ENCODE results near the gene SPATA46. TPM values are rescaled to one million over a fixed set of nuclear protein-coding genes. Genes with fewer than 3 reads are reported as not detected.
A peak's percentile ranks its signal among the peaks of the same experiment; 100 is the strongest.
"Not testable (repeated sequence)": the region's sequence is repeated elsewhere in the genome, so short reads cannot be mapped to it uniquely, and the experiment has no call there.

The SPATA46 gene
- total RNA-seq, 1 donor from 2014 or later: not detected

DNA sequence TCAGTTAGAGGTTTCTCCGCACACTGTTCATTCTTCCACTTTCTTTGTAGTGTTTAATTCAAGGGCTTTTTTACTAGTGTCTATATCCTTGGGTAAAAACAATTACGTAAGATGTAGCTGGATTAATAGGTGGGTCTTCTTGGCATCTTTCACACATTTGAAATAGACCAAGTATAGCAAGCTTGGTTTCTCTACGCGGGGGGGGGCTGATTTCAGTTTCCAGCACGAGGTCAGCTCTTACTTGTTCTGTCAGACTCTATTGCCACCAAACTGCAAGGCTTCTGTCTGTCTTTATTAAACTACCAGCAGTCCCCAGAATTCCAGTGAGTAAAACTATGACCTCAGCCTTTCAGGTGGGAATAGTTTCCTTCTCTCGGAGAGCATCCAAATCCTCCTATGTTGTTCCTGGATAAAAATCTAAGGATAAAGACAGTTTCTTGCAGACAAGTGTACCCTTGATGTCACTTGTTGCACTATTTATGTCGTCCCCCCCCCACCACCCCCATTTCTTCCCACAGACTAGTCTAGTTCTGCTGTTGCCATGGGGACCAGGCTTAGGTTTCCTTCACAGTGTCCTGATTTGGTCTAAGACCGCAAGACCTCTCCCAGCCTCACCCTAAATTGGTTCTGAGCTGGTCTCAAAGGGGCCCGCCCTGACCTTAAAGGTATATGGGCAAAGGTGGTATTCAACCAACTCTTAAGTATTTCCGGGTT, 17.0 kb downstream of the SPATA46 start:
- no peaks in the 10 kb centered on the region for H3K27me3 Mint-ChIP-seq (ENCODE audit: low read depth)
- no peak overlapping the region for H3K27ac Mint-ChIP-seq (ENCODE audit: unreplicated experiment)
- peaks cover 17% of the 10 kb centered on the region for H3K36me3 Mint-ChIP-seq (ENCODE audit: low read depth)

DNA sequence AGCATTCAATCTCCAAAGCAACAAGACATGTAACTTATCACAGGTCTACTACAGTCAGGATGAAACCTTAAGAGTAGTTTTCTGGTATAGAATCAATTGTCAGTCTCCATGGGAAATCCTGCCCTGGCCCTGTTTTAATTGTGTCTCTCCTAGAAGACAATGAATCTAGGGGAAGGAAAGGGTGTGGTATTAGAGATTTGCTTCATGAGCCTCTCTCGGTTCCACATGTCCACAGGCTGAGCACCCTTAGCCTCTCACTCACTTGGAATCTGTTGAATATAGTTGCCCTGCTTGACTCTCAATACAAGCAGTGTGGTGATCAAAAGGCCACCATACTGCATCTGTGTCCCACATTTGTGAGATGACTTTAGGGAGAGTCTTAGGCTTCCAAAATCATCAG, 17.7 kb downstream of the SPATA46 start:
- Mint-ChIP-seq H3K27ac (ENCODE audit: unreplicated experiment) (no peak overlapping the region), H3K4me3 (ENCODE audit: unreplicated experiment) (no peak overlapping the region), H3K9me3 (ENCODE audit: low read depth) (no peaks in the 10 kb centered on the region), H3K36me3 (ENCODE audit: low read depth) (peaks cover 17% of the 10 kb centered on the region), H3K4me1 (ENCODE audit: low read depth) (peaks cover 7% of the 10 kb centered on the region), H3K27me3 (ENCODE audit: low read depth) (no peaks in the 10 kb centered on the region)
- TF ChIP-seq, protein P1, sequence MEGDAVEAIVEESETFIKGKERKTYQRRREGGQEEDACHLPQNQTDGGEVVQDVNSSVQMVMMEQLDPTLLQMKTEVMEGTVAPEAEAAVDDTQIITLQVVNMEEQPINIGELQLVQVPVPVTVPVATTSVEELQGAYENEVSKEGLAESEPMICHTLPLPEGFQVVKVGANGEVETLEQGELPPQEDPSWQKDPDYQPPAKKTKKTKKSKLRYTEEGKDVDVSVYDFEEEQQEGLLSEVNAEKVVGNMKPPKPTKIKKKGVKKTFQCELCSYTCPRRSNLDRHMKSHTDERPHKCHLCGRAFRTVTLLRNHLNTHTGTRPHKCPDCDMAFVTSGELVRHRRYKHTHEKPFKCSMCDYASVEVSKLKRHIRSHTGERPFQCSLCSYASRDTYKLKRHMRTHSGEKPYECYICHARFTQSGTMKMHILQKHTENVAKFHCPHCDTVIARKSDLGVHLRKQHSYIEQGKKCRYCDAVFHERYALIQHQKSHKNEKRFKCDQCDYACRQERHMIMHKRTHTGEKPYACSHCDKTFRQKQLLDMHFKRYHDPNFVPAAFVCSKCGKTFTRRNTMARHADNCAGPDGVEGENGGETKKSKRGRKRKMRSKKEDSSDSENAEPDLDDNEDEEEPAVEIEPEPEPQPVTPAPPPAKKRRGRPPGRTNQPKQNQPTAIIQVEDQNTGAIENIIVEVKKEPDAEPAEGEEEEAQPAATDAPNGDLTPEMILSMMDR (IDR thresholded peaks at IDR 0.05): no peak
- no peak for DNase-seq (ENCODE audit: low spot score)

More for the DNA sequence above, 17.0 kb downstream of the SPATA46 start:
- H3K4me3 Mint-ChIP-seq (ENCODE audit: unreplicated experiment): no peak overlapping the region
- H3K9me3 Mint-ChIP-seq (ENCODE audit: low read depth): no peaks in the 10 kb centered on the region
- TF ChIP-seq, protein P1 (IDR thresholded peaks at IDR 0.05): no peak
- H3K4me1 Mint-ChIP-seq (ENCODE audit: low read depth): peaks cover 12% of the 10 kb centered on the region
- no peak for DNase-seq (ENCODE audit: low spot score)

DNA sequence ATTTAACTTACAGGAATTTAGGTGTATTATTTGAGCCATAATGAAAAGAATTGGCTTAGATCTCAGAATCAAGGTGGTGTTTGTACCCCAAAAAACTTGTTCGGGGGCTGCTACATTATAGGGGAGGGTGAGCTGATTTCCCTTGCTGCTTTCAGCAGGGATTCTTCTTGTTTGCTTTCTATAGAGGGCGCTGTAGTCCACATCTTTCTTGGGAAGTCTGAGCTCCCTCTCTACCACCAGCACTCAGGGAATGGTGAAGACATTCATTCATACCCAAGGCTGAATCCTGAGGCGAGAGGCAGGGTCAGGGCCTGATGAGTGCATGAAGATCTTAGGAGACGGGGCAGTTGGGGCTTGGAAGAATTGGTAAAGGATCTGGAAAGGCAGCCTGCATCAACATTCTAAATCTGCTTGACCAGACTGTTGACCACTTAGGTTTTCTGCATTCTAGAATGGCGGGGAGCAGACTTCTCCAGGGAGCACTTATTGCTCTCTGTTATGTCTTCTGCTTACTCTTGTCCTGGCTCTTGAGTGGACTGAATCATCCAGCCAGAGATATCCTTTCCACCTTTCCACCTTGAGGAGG, 18.9 kb downstream of the SPATA46 start:
- Mint-ChIP-seq H3K9me3 (ENCODE audit: low read depth) (no peaks in the 10 kb centered on the region), H3K4me1 (ENCODE audit: low read depth) (peaks cover 7% of the 10 kb centered on the region), H3K4me3 (ENCODE audit: unreplicated experiment) (no peak overlapping the region), H3K36me3 (ENCODE audit: low read depth) (peaks cover 17% of the 10 kb centered on the region), H3K27ac (ENCODE audit: unreplicated experiment) (no peak overlapping the region), H3K27me3 (ENCODE audit: low read depth) (no peaks in the 10 kb centered on the region)
- TF ChIP-seq, protein P1 (IDR thresholded peaks at IDR 0.05): peak; percentile 64
- DNase-seq (ENCODE audit: low spot score): no peak

DNA sequence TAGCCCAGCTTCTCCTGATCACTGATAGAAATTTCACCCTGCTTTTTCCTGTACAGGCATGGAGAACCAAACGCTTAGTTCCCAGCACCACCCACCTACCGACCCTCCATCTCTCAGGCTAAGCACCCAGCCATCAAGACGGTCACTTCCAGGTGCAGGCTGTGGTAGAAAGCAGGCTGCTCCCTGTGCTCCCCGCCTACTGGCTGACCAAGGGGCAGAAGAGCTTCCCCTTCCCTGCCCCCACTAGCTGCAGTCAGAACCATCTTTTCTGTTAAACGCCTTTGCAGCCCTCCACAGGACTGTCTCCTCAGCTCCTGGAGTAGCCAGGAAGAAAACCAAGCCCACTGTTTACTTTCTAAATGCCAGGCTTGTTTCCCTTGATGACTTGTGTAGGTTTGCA, 23.0 kb downstream of the SPATA46 start:
- no peaks in the 10 kb centered on the region for H3K9me3 Mint-ChIP-seq (ENCODE audit: low read depth)
- H3K36me3 Mint-ChIP-seq (ENCODE audit: low read depth): peaks cover 18% of the 10 kb centered on the region
- TF ChIP-seq, protein P1 (IDR thresholded peaks at IDR 0.05): no peak
- no peak for DNase-seq (ENCODE audit: low spot score)
- H3K4me1 Mint-ChIP-seq (ENCODE audit: low read depth): peaks cover 10% of the 10 kb centered on the region
- no peak overlapping the region for H3K27ac Mint-ChIP-seq (ENCODE audit: unreplicated experiment)
- H3K4me3 Mint-ChIP-seq (ENCODE audit: unreplicated experiment): no peak overlapping the region
- H3K27me3 Mint-ChIP-seq (ENCODE audit: low read depth): no peaks in the 10 kb centered on the region

DNA sequence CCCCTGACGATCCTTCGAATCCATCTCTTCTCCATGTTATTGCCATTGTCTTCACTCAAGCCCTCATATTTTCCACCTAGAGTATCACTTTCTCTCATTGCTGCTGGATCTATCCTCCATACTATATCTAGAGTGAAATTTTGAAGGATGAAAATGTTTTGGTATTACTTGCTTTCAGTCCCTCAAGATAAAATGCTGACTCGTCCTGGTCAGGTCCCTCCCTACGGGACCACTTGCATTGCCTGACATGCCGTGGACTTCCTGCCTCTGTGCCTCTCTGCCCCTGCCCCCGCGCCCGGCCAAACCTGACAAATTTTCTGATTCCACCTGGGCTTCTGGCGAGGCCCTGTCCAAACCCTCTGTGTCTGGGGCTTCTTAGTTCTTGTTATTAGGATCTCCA, 23.6 kb downstream of the SPATA46 start:
- DNase-seq (ENCODE audit: low spot score): no peak
- Mint-ChIP-seq H3K27me3 (ENCODE audit: low read depth) (no peaks in the 10 kb centered on the region), H3K4me3 (ENCODE audit: unreplicated experiment) (no peak overlapping the region), H3K27ac (ENCODE audit: unreplicated experiment) (no peak overlapping the region), H3K36me3 (ENCODE audit: low read depth) (peaks cover 18% of the 10 kb centered on the region), H3K9me3 (ENCODE audit: low read depth) (no peaks in the 10 kb centered on the region), H3K4me1 (ENCODE audit: low read depth) (peaks cover 10% of the 10 kb centered on the region)
- TF ChIP-seq, protein P1 (IDR thresholded peaks at IDR 0.05): no peak

DNA sequence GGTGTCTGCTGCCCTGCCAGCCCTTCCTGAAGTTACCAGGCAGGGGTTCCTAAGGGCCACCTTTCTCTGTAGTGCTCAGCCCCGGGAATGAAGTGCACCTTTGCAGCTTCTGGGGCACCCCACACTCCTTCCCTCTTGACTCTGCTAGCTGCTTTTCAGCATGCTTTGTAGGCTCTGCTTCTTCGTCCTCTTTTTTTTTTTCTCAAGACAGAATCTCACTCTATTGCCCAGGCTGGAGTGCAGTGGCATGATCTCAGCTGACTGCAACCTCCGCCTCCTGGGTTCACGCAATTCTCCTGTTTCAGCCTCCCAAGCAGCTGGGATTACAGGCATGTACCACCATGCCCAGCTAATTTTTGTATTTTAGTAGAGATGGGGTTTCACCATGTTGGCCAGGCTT, 24.8 kb downstream of the SPATA46 start:
- H3K4me3 Mint-ChIP-seq (ENCODE audit: unreplicated experiment); H3K9me3 Mint-ChIP-seq (ENCODE audit: low read depth); H3K27me3 Mint-ChIP-seq (ENCODE audit: low read depth); H3K27ac Mint-ChIP-seq (ENCODE audit: unreplicated experiment); DNase-seq (ENCODE audit: low spot score): not testable (repeated sequence)
- H3K4me1 Mint-ChIP-seq (ENCODE audit: low read depth): peaks cover 12% of the 10 kb centered on the region
- H3K36me3 Mint-ChIP-seq (ENCODE audit: low read depth): peaks cover 13% of the 10 kb centered on the region

Data from chondrocyte (in vitro differentiated cells).